ENCODE results near the gene FAM89B. TPM values are rescaled to one million over a fixed set of nuclear protein-coding genes. Genes with fewer than 3 reads are reported as not detected.

Gene FAM89B
- total and polyA plus RNA-seq, 4 donors, result 20.6 to 53.5 (median 44.4) TPM

DNA sequence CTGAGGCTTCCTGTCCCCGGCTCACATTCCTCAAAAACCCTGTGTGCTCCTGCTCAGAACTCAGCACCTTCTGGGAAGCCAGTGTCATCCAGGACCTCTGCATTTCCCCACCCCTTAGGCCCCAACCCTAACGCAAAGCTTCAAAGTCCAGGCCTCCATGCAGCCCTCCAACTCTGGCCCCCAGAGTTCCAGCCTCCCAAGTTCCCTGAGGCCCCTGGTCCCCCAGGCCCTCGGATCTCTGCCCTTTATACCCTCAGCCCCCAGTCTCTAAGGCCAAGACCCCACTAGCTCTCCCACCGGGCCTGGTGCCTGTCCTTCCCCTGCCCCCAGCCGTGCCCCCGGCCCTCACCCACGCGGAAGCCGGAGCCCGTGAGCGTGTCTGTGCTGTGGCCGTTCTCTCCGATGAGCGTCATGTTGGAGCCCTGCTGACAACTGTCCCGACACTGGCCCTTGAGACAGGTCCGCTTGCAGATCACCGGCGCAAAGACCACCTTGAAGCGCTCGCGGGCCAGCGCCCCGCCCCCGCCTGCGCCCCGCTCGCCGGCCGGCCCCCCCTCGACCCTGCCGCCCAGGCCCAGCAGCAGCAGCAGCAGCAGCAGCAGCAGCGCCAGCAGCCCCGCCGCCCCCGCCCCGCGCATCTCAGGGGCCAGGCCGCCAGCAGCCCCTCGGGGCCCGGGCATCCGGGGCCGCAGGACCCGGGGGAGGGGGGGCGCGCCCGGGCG, 14.9 kb upstream of the FAM89B start:
- no peaks in the 10 kb centered on the region for H3K9me3 ChIP-seq (ENCODE audit: control insufficient read depth in 4 of 4, insufficient read depth in 3 of 4, low read length in 3 of 4)
- no peak for ATAC-seq (ENCODE audit: insufficient read depth, low FRiP score)
- peaks cover 0 to 2% (median 0%) of the 10 kb centered on the region in 3 donors for H3K27me3 ChIP-seq (ENCODE audit: control insufficient read depth in 3 of 3, insufficient read depth in 3 of 3, low read length in 2 of 3)
- 4 to 5% methylated on average over 27 to 47 of the region's 47 CpGs for WGBS, 2 donors
- no peak overlapping the region for H3K4me3 ChIP-seq
- TF ChIP-seq, protein P1, sequence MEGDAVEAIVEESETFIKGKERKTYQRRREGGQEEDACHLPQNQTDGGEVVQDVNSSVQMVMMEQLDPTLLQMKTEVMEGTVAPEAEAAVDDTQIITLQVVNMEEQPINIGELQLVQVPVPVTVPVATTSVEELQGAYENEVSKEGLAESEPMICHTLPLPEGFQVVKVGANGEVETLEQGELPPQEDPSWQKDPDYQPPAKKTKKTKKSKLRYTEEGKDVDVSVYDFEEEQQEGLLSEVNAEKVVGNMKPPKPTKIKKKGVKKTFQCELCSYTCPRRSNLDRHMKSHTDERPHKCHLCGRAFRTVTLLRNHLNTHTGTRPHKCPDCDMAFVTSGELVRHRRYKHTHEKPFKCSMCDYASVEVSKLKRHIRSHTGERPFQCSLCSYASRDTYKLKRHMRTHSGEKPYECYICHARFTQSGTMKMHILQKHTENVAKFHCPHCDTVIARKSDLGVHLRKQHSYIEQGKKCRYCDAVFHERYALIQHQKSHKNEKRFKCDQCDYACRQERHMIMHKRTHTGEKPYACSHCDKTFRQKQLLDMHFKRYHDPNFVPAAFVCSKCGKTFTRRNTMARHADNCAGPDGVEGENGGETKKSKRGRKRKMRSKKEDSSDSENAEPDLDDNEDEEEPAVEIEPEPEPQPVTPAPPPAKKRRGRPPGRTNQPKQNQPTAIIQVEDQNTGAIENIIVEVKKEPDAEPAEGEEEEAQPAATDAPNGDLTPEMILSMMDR (IDR thresholded peaks at IDR 0.05; ENCODE audit: control extremely low read depth, extremely low read depth), result no peak
- peaks cover 0 to 7% (median under 1%) of the 10 kb centered on the region in 4 donors for H3K36me3 ChIP-seq (ENCODE audit: control insufficient read depth in 4 of 4, insufficient read depth in 4 of 4, low read length in 4 of 4)
- H3K27ac ChIP-seq (ENCODE audit: low read depth in 1 of 2, low read length in 1 of 2), result peak overlapping the region; percentile 69 to 76
- peak in 2 of 3 donors; percentile 19 to 44 for DNase-seq
- H3K9ac ChIP-seq (ENCODE audit: insufficient read depth in 1 of 2, low read length in 2 of 2), result peak overlapping the region in 1 of 2 donors; percentile 75
- peaks cover 0 to 58% (median 30%) of the 10 kb centered on the region in 5 donors for H3K4me1 ChIP-seq (ENCODE audit: control insufficient read depth in 5 of 5, insufficient read depth in 5 of 5, low read length in 5 of 5)

DNA sequence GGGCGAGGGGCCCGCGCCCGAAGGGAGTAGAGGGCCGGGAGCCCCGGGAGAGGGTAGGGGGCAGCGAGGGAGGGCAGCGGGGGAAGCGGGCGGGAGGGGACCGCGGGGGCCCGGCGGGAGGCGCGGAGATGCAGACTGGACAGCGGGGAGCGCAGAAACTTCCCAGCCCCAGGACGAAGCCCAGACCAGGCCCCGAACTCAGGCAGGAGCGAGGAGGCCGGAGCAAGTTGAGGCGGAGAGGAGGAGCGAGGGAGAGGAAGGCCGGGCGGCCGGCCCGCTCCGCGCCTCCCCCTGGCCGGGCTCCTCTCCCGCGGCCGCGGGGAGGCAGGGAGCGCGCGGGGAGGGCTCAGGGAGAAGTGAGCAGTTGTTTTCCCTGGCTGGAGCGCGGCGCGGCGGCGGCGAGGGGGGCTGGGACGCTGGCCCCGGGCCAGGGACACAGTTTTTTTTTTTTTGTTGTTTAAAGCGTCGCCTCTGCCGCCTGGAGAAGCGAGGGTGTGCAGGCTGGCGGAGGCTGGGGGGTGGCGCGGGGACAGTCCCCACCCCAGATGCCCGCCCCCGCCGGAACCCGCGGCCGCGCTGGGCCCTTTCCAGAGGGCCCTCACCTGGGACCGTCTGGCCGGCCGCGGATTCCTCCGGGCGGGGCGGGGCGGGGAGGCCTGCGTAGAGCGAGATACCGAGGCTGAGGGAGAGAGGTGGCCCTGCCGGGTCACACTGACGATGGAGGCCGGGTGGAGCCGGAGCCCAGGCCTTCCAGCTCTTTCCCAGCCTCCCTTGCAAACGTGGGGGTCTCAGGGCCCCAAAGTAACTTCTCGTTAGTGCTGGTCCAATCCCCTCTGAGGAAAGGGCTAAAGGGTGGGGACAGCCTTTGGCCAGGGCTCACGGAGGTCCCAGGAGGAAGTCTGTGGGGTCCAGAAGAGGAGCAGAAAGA, 14.1 kb upstream of the FAM89B start, which contains the start of gene LTBP3:
Gene LTBP3 (minus strand): TSS at position 358 of the 928 bp plus-strand sequence. CDS start 400 bp downstream, outside the sequence.
- H3K9ac ChIP-seq (ENCODE audit: insufficient read depth in 1 of 2, low read length in 2 of 2), result peak within 1 kb of the TSS in 1 of 2 donors; percentile 87
- 1% methylated on average over 45 to 79 of the region's 79 CpGs for WGBS, 2 donors

DNA sequence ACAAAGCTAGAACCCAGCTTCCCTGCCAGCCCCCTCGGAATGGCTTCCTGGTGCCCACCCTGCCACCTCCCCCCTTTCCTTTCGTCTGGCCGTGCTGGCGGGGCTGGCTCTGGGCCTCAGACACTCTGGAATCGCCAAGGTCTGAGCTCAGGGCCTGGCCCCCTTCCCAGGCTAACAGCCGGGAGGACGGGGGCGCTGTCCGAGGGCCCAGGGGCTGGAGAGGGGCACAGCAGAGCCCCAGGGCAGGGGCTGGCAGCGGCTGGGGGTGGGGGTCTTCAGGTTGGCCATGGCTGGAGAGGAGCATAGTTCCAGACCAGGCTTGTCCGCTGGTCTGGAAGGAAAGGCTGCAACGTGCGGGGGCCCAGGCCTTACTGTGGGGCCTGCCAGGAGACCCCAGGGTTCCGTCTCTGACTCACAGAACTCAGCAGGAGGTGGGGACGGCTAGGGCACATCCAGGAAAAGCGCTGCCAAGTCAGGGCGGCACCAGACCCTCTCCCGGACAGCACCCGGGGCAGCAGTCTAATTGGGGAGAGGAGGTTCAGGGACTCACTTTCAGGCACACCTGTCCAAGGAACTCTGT, 13.3 kb upstream of the FAM89B start:
- DNase-seq (peak in 2 of 3 donors; percentile 83 to 89), ATAC-seq (ENCODE audit: insufficient read depth, low FRiP score) (no peak)
- WGBS, 2 donors, result 40% methylated on average over 19 of the region's 19 CpGs
- H3K9me3 ChIP-seq (ENCODE audit: control insufficient read depth in 4 of 4, insufficient read depth in 3 of 4, low read length in 3 of 4), result no peaks in the 10 kb centered on the region
- TF ChIP-seq, protein P1 (IDR thresholded peaks at IDR 0.05; ENCODE audit: control extremely low read depth, extremely low read depth), result no peak
- peak overlapping the region in 1 of 2 donors; percentile 87 for H3K9ac ChIP-seq (ENCODE audit: insufficient read depth in 1 of 2, low read length in 2 of 2)
- peaks cover 0 to 2% (median 0%) of the 10 kb centered on the region in 4 donors for H3K36me3 ChIP-seq (ENCODE audit: control insufficient read depth in 4 of 4, insufficient read depth in 4 of 4, low read length in 4 of 4)
- H3K4me3 ChIP-seq, result no peak overlapping the region
- peaks cover 0 to 2% (median 0%) of the 10 kb centered on the region in 3 donors for H3K27me3 ChIP-seq (ENCODE audit: control insufficient read depth in 3 of 3, insufficient read depth in 3 of 3, low read length in 2 of 3)
- peak overlapping the region; percentile 66 to 90 for H3K27ac ChIP-seq (ENCODE audit: low read depth in 1 of 2, low read length in 1 of 2)
- peaks cover 0 to 58% (median 30%) of the 10 kb centered on the region in 5 donors for H3K4me1 ChIP-seq (ENCODE audit: control insufficient read depth in 5 of 5, insufficient read depth in 5 of 5, low read length in 5 of 5)

More for the DNA sequence above, 14.1 kb upstream of the FAM89B start, which contains the start of gene LTBP3:
- Histone ChIP-seq H3K9me3 (ENCODE audit: control insufficient read depth in 4 of 4, insufficient read depth in 3 of 4, low read length in 3 of 4) (no peaks in the 10 kb centered on the region), H3K27ac (ENCODE audit: low read depth in 1 of 2, low read length in 1 of 2) (peak within 1 kb of the TSS; percentile 76 to 90), H3K4me1 (ENCODE audit: control insufficient read depth in 5 of 5, insufficient read depth in 5 of 5, low read length in 5 of 5) (peaks cover 0 to 58% (median 30%) of the 10 kb centered on the region in 5 donors), H3K4me3 (peak within 1 kb of the TSS; percentile 33), H3K27me3 (ENCODE audit: control insufficient read depth in 3 of 3, insufficient read depth in 3 of 3, low read length in 2 of 3) (peaks cover 0 to 2% (median 0%) of the 10 kb centered on the region in 3 donors), H3K36me3 (ENCODE audit: control insufficient read depth in 4 of 4, insufficient read depth in 4 of 4, low read length in 4 of 4) (peaks cover 0 to 5% (median under 1%) of the 10 kb centered on the region in 4 donors)
- ATAC-seq (ENCODE audit: insufficient read depth, low FRiP score) (peak; percentile 82), DNase-seq (peak; percentile 93 to 95 (median 95))
- TF ChIP-seq, protein P1 (IDR thresholded peaks at IDR 0.05; ENCODE audit: control extremely low read depth, extremely low read depth), result no peak

All from lung (tissue), 12 donors.